ENCODE measurements around the gene POFUT2. TPM values are rescaled to one million over a fixed set of nuclear protein-coding genes. Genes with fewer than 3 reads are reported as not detected.
"Not testable (repeated sequence)": the region's sequence is repeated elsewhere in the genome, so short reads cannot be mapped to it uniquely, and the experiment has no call there.

Gene POFUT2
- total and polyA plus RNA-seq, 12 donors: 13.1 to 68.9 (median 32.9) TPM

GRCh38 chr21:45318146-45318555 lies 30.5 kb upstream of the POFUT2 start:
- H3K27me3 ChIP-seq: no peaks in the 10 kb centered on the region
- peak in 2 of 7 donors; percentile 9 to 15 for DNase-seq
- intact Hi-C loops (cut with DNase I): no loop called here
- WGBS, 4 donors: 83 to 94% (median 89%) methylated on average over 3 to 7 of the region's 7 CpGs
- H3K9me3 ChIP-seq (replicated peaks in 1 of 3): no peaks in the 10 kb centered on the region
- no peak overlapping the region for H3K4me3 ChIP-seq
- TF ChIP-seq CTCF (IDR thresholded peaks at IDR 0.05): no peak
- no peak for TF ChIP-seq POLR2A (IDR thresholded peaks at IDR 0.05)
- H3K4me1 ChIP-seq (replicated peaks in 1 of 2): peaks cover 9 to 12% of the 10 kb centered on the region in 2 donors
- peak overlapping the region in 3 of 5 donors; percentile 11 to 89 (median 68) for H3K27ac ChIP-seq
- H3K36me3 ChIP-seq (replicated peaks in 1 of 2): no peaks in the 10 kb centered on the region

GRCh38 chr21:45317398-45318145 lies 29.9 kb upstream of the POFUT2 start:
- Histone ChIP-seq H3K27me3 (no peaks in the 10 kb centered on the region), H3K9me3 (replicated peaks in 1 of 3) (no peaks in the 10 kb centered on the region), H3K4me3 (no peak overlapping the region), H3K27ac (peak overlapping the region in 2 of 5 donors; percentile 68 to 89), H3K36me3 (replicated peaks in 1 of 2) (no peaks in the 10 kb centered on the region), H3K4me1 (replicated peaks in 1 of 2) (peaks cover 9 to 12% of the 10 kb centered on the region in 2 donors)
- DNase-seq: peak in 3 of 7 donors; percentile 14 to 21 (median 20)
- TF ChIP-seq CTCF (IDR thresholded peaks at IDR 0.05): no peak
- no peak for TF ChIP-seq POLR2A (IDR thresholded peaks at IDR 0.05)
- intact Hi-C loops (cut with DNase I): no loop called here
- WGBS, 4 donors: 74 to 80% (median 78%) methylated on average over 10 to 17 of the region's 17 CpGs

- DNase-seq: peak in 1 of 7 donors; percentile 12
- no peaks in the 10 kb centered on the region for H3K9me3 ChIP-seq (replicated peaks in 1 of 3)
- H3K27ac ChIP-seq: peak overlapping the region in 1 of 5 donors; percentile 89
- peaks cover 9 to 12% of the 10 kb centered on the region in 2 donors for H3K4me1 ChIP-seq (replicated peaks in 1 of 2)
- H3K36me3 ChIP-seq (replicated peaks in 1 of 2): no peaks in the 10 kb centered on the region
- H3K27me3 ChIP-seq: no peaks in the 10 kb centered on the region
- H3K4me3 ChIP-seq: no peak overlapping the region
- intact Hi-C loops (cut with DNase I): no loop called here
- 79 to 94% (median 86%) methylated on average over 8 to 16 of the region's 16 CpGs for WGBS, 4 donors
- no peak for TF ChIP-seq CTCF (IDR thresholded peaks at IDR 0.05)
These were observed 29.2 kb upstream of the POFUT2 start for GRCh38 chr21:45316871-45317397.

- intact Hi-C loops (cut with DNase I); H3K27me3 ChIP-seq: not testable (repeated sequence)
- peak in 1 of 7 donors; percentile 11 for DNase-seq
These were observed 28.2 kb upstream of the POFUT2 start for GRCh38 chr21:45315676-45316470.

More at GRCh38 chr21:45315676-45316470, 28.2 kb upstream of the POFUT2 start:
- not testable (repeated sequence) for H3K4me3 ChIP-seq; H3K9me3 ChIP-seq (replicated peaks in 1 of 3); H3K36me3 ChIP-seq (replicated peaks in 1 of 2); H3K27ac ChIP-seq
- peaks cover 9 to 12% of the 10 kb centered on the region in 2 donors for H3K4me1 ChIP-seq (replicated peaks in 1 of 2)
- 46 to 65% (median 52%) methylated on average over 7 of the region's 7 CpGs for WGBS, 4 donors

All from adrenal gland (tissue), 12 donors.